Testis (tissue), 3 donors: ENCODE results near the gene PPP3R1. TPM values are rescaled to one million over a fixed set of nuclear protein-coding genes. Genes with fewer than 3 reads are reported as not detected.

Source experiments
- DNase-seq: peaks from one replicate; pipeline ENCODE4 v3.0.0-alpha.2; 2019
- H3K27ac ChIP-seq, 2 donors: fragments of 200-600 bp; sonication (generic); one replicate each; pipeline ENCODE4 v1.5.1; 2019
- H3K27me3 ChIP-seq: fragments of 200-600 bp; sonication (generic); one replicate; pipeline ENCODE4 v1.5.1; 2019
- H3K36me3 ChIP-seq: fragments of 200-600 bp; sonication (generic); one replicate; pipeline ENCODE4 v1.5.1; 2017; ENCODE audit warnings: low read depth; ENCODE audit errors: missing control alignments
- H3K4me1 ChIP-seq: fragments of 200-600 bp; sonication (generic); one replicate; pipeline ENCODE4 v1.5.1; 2019
- H3K4me3 ChIP-seq, 2 donors: fragments of 200-600 bp; sonication (generic); one replicate each; pipeline ENCODE4 v1.5.1; 2017 to 2019
- H3K9me3 ChIP-seq: fragments of 200-600 bp; sonication (generic); one replicate; pipeline ENCODE4 v1.5.1; 2017
- POLR2A ChIP-seq: fragments of 450-650 bp; IDR thresholded peaks from one replicate; pipeline ENCODE4 v1.6.1; 2017; ENCODE audit warnings: antibody characterized with exemption, mild to moderate bottlenecking, moderate library complexity
- WGBS, 2 donors: methylation state at CpG; one replicate each; pipeline ENCODE4 v1.1.5; 2018; 5-methylcytosine and 5-hydroxymethylcytosine counted together
- intact Hi-C: fragments of 100-400 bp; cut with DNase I; formaldehyde crosslinking; loops from one replicate; pipeline ENCODE4 v1.15.1; 2023; ENCODE audit warnings: low total_unique reads
- polyA plus RNA-seq: library from polyadenylated mRNA; stranded (reverse); fragments of 350-450 nt; fragmentation: Illumina TruSeq; extraction: RNeasy Lipid Tissue Mini Kit (QIAGEN cat#74804); gene quantifications from one replicate; pipeline ENCODE4 v1.2.3, GENCODE V29; 2014; ENCODE audit warnings: low read depth, low replicate concordance; ENCODE audit not compliant: insufficient read depth
- total RNA-seq, 2 donors: library from RNA; depleted of rRNA; stranded (reverse); fragments of >200 nt; gene quantifications; one replicate each; pipeline ENCODE4 v1.2.3, GENCODE V29; 2016
- TF ChIP-seq, protein P1 (sequence below), 3 experiments: fragments of 450-650 bp in 2 of 3; fragments of 200-600 bp in 1 of 3; sonication (generic) in 1 of 3; IDR thresholded peaks; one replicate each; pipeline ENCODE4 v1.5.1; 2016 to 2019; ENCODE audit warnings: antibody characterized with exemption in 3 of 3, mild to moderate bottlenecking in 2 of 3, moderate library complexity in 1 of 3

PPP3R1 gene
- total and polyA plus RNA-seq, 3 donors from 2014 or later, result 35.7 to 45.0 (median 37.0) TPM

DNA sequence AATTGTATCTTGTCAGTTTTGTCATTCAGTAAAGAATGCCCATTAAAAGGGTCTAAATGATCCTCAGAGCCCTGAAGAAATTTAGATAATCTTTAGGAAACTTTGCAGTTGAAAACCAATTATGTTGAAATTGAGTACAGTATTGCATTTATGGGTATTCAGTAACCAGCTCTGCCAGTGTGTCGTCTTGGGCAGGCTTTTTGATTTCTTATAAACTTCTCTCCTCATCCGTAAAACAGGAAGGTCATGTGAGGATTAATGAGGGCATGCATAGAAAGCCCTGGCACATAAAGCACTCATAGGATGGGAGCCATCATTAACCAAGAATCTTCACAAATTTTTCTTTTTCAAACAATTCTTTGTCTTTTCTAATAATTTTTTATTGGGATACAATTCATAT lies 79.8 kb downstream of the PPP3R1 start:
- Histone ChIP-seq H3K4me1 (no peaks in the 10 kb centered on the region), H3K27me3 (no peaks in the 10 kb centered on the region), H3K4me3 (no peak overlapping the region), H3K9me3 (no peaks in the 10 kb centered on the region), H3K27ac (no peak overlapping the region), H3K36me3 (no peaks in the 10 kb centered on the region)
- TF ChIP-seq, protein P1, sequence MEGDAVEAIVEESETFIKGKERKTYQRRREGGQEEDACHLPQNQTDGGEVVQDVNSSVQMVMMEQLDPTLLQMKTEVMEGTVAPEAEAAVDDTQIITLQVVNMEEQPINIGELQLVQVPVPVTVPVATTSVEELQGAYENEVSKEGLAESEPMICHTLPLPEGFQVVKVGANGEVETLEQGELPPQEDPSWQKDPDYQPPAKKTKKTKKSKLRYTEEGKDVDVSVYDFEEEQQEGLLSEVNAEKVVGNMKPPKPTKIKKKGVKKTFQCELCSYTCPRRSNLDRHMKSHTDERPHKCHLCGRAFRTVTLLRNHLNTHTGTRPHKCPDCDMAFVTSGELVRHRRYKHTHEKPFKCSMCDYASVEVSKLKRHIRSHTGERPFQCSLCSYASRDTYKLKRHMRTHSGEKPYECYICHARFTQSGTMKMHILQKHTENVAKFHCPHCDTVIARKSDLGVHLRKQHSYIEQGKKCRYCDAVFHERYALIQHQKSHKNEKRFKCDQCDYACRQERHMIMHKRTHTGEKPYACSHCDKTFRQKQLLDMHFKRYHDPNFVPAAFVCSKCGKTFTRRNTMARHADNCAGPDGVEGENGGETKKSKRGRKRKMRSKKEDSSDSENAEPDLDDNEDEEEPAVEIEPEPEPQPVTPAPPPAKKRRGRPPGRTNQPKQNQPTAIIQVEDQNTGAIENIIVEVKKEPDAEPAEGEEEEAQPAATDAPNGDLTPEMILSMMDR (IDR thresholded peaks at IDR 0.05), result no peak
- no peak for TF ChIP-seq POLR2A
- no peak for DNase-seq
- WGBS, 2 donors, result 70 to 73% methylated on average over 2 of the region's 2 CpGs
- intact Hi-C loops, result no loop called here

DNA sequence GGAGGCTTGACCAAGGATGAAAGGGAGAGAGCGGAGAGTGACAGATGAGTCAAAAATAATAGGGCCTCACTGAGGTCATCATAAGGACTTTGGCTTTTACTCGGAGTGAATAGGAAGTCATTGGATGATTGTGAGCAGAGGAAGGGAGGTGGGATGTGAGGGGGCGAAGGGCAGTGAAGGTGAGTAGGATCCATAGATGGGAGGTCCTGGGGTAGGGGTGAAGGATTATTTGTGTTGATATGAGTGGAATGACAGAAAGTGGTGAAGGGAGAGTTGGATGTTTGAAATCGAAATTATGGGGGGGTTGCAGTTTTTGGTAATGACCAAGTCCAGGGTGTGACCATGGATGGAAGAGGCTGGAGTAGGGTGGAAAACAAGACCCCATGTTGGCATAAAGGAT lies 80.6 kb downstream of the PPP3R1 start:
- no peak for TF ChIP-seq POLR2A
- TF ChIP-seq, protein P1 (IDR thresholded peaks at IDR 0.05), result no peak
- Histone ChIP-seq H3K9me3 (no peaks in the 10 kb centered on the region), H3K27ac (no peak overlapping the region), H3K36me3 (no peaks in the 10 kb centered on the region), H3K27me3 (no peaks in the 10 kb centered on the region), H3K4me1 (no peaks in the 10 kb centered on the region), H3K4me3 (no peak overlapping the region)
- WGBS, 2 donors, result 90% methylated on average over 3 to 4 of the region's 4 CpGs
- no peak for DNase-seq
- intact Hi-C loops, result no loop called here

DNA sequence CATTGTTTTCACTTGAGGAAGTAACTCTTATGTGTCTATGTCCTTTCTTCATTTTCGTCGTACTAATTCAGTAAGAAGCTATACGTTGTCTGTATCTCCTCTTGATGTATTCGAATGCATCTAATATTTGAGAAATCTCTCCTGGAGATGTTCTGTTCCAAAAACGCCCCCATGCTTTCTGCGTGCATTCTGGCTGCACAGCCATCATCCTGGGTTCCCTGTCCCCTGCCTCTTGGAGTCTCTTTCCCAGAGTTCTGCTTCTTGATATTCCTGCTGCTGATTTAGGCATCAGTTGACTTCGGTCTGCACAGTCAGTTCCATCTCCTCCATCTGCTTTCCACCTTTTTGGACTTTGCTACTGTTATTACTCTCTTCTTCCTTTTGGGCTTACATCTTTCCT lies 81.2 kb downstream of the PPP3R1 start:
- intact Hi-C loops, result no loop called here
- no peaks in the 10 kb centered on the region for H3K27me3 ChIP-seq
- no peaks in the 10 kb centered on the region for H3K36me3 ChIP-seq
- no peaks in the 10 kb centered on the region for H3K9me3 ChIP-seq
- WGBS, 2 donors, result 91 to 98% methylated on average over 7 of the region's 7 CpGs
- H3K4me1 ChIP-seq, result no peaks in the 10 kb centered on the region
- H3K27ac ChIP-seq, result no peak overlapping the region
- TF ChIP-seq, protein P1 (IDR thresholded peaks at IDR 0.05), result no peak
- no peak for TF ChIP-seq POLR2A
- DNase-seq, result no peak
- no peak overlapping the region for H3K4me3 ChIP-seq

DNA sequence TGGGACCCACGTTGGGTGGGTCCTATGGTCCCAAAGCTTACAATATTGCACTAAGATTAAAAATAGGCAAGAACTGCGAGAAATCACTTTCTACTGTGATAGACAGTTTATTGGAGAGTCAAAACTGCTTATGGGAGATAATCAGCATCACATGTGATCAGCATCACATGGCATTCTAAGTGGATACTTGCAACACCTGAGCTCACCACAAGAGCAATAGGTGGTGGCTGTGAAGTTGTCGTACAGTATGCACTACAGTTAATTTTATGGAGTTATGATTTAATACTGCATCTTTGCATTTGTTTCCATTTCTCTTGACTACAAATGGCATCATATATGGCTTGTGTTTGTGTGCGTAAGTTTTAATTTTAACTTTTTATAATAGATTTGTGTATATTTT lies 83.0 kb downstream of the PPP3R1 start:
- H3K9me3 ChIP-seq, result no peaks in the 10 kb centered on the region
- H3K27me3 ChIP-seq, result no peaks in the 10 kb centered on the region
- no peaks in the 10 kb centered on the region for H3K4me1 ChIP-seq
- WGBS, 2 donors, result 89 to 96% methylated on average over 4 of the region's 4 CpGs
- DNase-seq, result no peak
- TF ChIP-seq, protein P1 (IDR thresholded peaks at IDR 0.05), result no peak
- no peak for TF ChIP-seq POLR2A
- no peaks in the 10 kb centered on the region for H3K36me3 ChIP-seq
- no peak overlapping the region for H3K4me3 ChIP-seq
- intact Hi-C loops, result no loop called here
- H3K27ac ChIP-seq, result no peak overlapping the region

DNA sequence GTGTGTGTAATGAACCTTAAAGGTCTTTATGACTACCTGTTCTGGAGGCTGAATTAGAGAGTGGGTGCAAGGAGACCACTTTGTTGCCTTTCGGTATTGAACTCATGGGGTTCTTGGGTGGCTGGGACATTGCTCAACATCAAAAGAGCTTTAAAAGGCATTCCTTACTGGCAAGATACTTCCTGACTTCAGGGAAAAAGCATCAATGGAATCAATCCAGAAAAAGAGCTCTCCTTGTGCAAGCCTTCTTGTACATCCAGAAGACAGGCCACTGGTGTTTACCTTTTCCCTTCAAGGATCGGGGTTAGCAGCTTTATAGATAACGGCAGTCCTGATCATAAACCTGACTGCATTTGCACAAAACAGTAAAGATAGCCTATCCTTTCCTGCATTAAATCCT lies 85.1 kb downstream of the PPP3R1 start:
- intact Hi-C loops, result no loop called here
- H3K36me3 ChIP-seq, result no peaks in the 10 kb centered on the region
- no peaks in the 10 kb centered on the region for H3K27me3 ChIP-seq
- TF ChIP-seq, protein P1 (IDR thresholded peaks at IDR 0.05), result no peak
- no peak for TF ChIP-seq POLR2A
- no peaks in the 10 kb centered on the region for H3K9me3 ChIP-seq
- H3K4me1 ChIP-seq, result no peaks in the 10 kb centered on the region
- DNase-seq, result no peak
- no peak overlapping the region for H3K27ac ChIP-seq
- no peak overlapping the region for H3K4me3 ChIP-seq
- 54 to 87% methylated on average over 3 of the region's 3 CpGs for WGBS, 2 donors
